Sigmoid colon (tissue), 7 donors: ENCODE measurements around the gene AFAP1. TPM values are rescaled to one million over a fixed set of nuclear protein-coding genes. Genes with fewer than 3 reads are reported as not detected.

Experiments
- DNase-seq: peaks from one replicate; pipeline ENCODE4 v3.0.0-alpha.2; 2019
- H3K27ac ChIP-seq, 4 donors: fragments of 200-600 bp; sonication (generic); one replicate each; pipeline ENCODE4 v1.5.1; 2016 to 2019; ENCODE audit warnings: mild to moderate bottlenecking in 1 of 4
- H3K27me3 ChIP-seq, 3 donors: fragments of 200-600 bp; sonication (generic); one replicate each; pipeline ENCODE4 v1.5.1; 2019; ENCODE audit warnings: mild to moderate bottlenecking in 1 of 3
- H3K36me3 ChIP-seq, 4 donors: fragments of 200-600 bp; sonication (generic); one replicate each; pipeline ENCODE4 v1.5.1; 2016 to 2019
- H3K4me1 ChIP-seq, 4 donors: fragments of 200-600 bp; sonication (generic); one replicate each; pipeline ENCODE4 v1.5.1; 2017 to 2019
- H3K4me3 ChIP-seq, 4 donors: fragments of 200-600 bp; sonication (generic); one replicate each; pipeline ENCODE4 v1.5.1; 2017 to 2019; ENCODE audit warnings: mild to moderate bottlenecking in 2 of 4, moderate library complexity in 1 of 4
- H3K9me3 ChIP-seq, 4 donors: fragments of 200-600 bp in 3 of 4; sonication (generic) in 3 of 4; one replicate each; pipeline versions ENCODE4 v1.5.1 to v1.6.1; 2013 to 2019
- EP300 ChIP-seq, 4 donors: sonication (generic); formaldehyde crosslinking; IDR thresholded peaks; one replicate each; pipeline ENCODE4 v1.6.1; 2017; ENCODE audit warnings: antibody characterized with exemption in 4 of 4
- POLR2A ChIP-seq, 2 donors: fragments of 450-650 bp; IDR thresholded peaks; one replicate each; pipeline ENCODE4 v1.6.1; 2016; ENCODE audit warnings: antibody characterized with exemption in 2 of 2, mild to moderate bottlenecking in 2 of 2, moderate library complexity in 2 of 2
- POLR2AphosphoS5 ChIP-seq, 4 donors: sonication (generic); formaldehyde crosslinking; IDR thresholded peaks; one replicate each; pipeline ENCODE4 v1.6.1; 2017; ENCODE audit warnings: antibody characterized with exemption in 4 of 4
- WGBS, 2 donors: extraction: QIAGEN DNeasy Blood & Tissue Kit; methylation state at CpG; one replicate each; pipeline ENCODE4 v1.1.7; 2013; 5-methylcytosine and 5-hydroxymethylcytosine counted together
- intact Hi-C: fragments of 100-400 bp; cut with DNase I; formaldehyde crosslinking; loops from one replicate; pipeline ENCODE4 v1.15.1; 2023
- polyA plus RNA-seq, 3 donors: library from polyadenylated mRNA; stranded (reverse); fragments of 200-250 nt; gene quantifications; one replicate each; pipeline ENCODE4 v1.2.3, GENCODE V29; 2013
- total RNA-seq, 4 donors: library from RNA; depleted of rRNA; stranded (reverse); fragments of >200 nt; gene quantifications; one replicate each; pipeline ENCODE4 v1.1.0, GENCODE V29; 2016
- TF ChIP-seq, protein P1 (sequence below), 4 experiments: fragments of 450-650 bp in 3 of 4; fragments of 200-600 bp in 1 of 4; IDR thresholded peaks; one replicate each; pipeline ENCODE4 v1.5.1; 2016 to 2019; ENCODE audit warnings: antibody characterized with exemption in 4 of 4, mild to moderate bottlenecking in 3 of 4, moderate library complexity in 2 of 4
- donor health status: healthy with polysubstance abuse.
- donor health status: Bipolar disorder and iron deficiency.
- donor health status: healthy.

Gene AFAP1
- total and polyA plus RNA-seq, 7 donors, result 7.6 to 51.3 (median 24.0) TPM

DNA sequence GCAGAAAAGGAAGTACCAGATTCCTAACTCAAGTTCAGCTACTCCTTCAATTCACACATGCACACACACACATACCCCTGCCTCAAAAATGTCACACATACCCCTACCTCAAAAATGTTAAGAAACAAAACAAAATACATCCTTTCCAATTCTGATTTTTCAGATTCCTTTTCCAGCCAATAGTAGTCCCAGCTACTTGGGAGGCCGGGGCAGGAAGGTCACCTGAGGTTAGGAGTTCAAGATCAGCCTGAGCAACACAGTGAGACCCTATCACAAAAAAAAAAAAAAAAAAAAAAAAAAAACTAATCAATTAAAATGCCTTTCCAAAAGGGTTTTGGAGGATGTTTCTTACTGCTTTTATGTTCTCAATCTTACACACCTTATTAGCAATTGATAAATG is 138.0 kb downstream of the AFAP1 start:
- TF ChIP-seq, protein P1, sequence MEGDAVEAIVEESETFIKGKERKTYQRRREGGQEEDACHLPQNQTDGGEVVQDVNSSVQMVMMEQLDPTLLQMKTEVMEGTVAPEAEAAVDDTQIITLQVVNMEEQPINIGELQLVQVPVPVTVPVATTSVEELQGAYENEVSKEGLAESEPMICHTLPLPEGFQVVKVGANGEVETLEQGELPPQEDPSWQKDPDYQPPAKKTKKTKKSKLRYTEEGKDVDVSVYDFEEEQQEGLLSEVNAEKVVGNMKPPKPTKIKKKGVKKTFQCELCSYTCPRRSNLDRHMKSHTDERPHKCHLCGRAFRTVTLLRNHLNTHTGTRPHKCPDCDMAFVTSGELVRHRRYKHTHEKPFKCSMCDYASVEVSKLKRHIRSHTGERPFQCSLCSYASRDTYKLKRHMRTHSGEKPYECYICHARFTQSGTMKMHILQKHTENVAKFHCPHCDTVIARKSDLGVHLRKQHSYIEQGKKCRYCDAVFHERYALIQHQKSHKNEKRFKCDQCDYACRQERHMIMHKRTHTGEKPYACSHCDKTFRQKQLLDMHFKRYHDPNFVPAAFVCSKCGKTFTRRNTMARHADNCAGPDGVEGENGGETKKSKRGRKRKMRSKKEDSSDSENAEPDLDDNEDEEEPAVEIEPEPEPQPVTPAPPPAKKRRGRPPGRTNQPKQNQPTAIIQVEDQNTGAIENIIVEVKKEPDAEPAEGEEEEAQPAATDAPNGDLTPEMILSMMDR (IDR thresholded peaks at IDR 0.05), result no peak
- TF ChIP-seq POLR2A (IDR thresholded peaks at IDR 0.05), result no peak
- TF ChIP-seq POLR2AphosphoS5 (IDR thresholded peaks at IDR 0.05), result no peak
- TF ChIP-seq EP300 (IDR thresholded peaks at IDR 0.05), result no peak
- peak overlapping the region in 2 of 4 donors; percentile 46 to 57 for H3K27ac ChIP-seq
- intact Hi-C loops, result no loop called here
- DNase-seq, result peak; percentile 55
- no peaks in the 10 kb centered on the region for H3K9me3 ChIP-seq
- no peaks in the 10 kb centered on the region for H3K27me3 ChIP-seq
- H3K4me1 ChIP-seq, result peaks cover 0 to 43% (median 37%) of the 10 kb centered on the region in 4 donors
- 30 to 65% methylated on average over 1 of the region's 1 CpG for WGBS, 2 donors
- H3K4me3 ChIP-seq, result no peak overlapping the region
- peaks cover 10 to 45% (median 24%) of the 10 kb centered on the region in 4 donors for H3K36me3 ChIP-seq

DNA sequence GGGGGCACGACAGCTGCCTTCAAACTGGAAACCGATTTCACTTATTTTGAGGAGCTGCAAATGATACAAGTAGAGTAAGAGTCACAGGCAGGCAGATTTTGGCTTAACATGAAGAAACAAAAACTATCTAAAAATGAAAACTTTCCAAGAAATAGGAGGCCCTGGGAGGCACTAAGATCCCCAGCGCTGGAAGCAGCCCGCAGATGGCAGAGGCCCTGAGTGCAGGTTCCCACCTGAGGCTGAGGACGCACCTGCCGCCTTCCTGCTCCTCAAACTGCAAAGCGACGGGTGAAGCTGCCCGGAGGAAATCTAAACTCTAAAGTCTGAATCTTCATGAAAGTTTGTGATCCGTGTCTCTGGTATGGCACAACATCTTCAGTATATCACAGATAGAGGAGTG is 138.7 kb downstream of the AFAP1 start:
- 93 to 95% methylated on average over 10 of the region's 10 CpGs for WGBS, 2 donors
- intact Hi-C loops, result no loop called here
- H3K4me3 ChIP-seq, result no peak overlapping the region
- DNase-seq, result peak; percentile 45
- H3K36me3 ChIP-seq, result peaks cover 10 to 50% (median 24%) of the 10 kb centered on the region in 4 donors
- peaks cover 0 to 37% (median 30%) of the 10 kb centered on the region in 4 donors for H3K4me1 ChIP-seq
- no peak overlapping the region for H3K27ac ChIP-seq
- no peaks in the 10 kb centered on the region for H3K9me3 ChIP-seq
- no peaks in the 10 kb centered on the region for H3K27me3 ChIP-seq
- TF ChIP-seq POLR2A (IDR thresholded peaks at IDR 0.05) (no peak), POLR2AphosphoS5 (IDR thresholded peaks at IDR 0.05) (no peak), EP300 (IDR thresholded peaks at IDR 0.05) (no peak)
- TF ChIP-seq, protein P1 (IDR thresholded peaks at IDR 0.05), result no peak

GRCh38 chr4:7800410-7800809 is 139.3 kb downstream of the AFAP1 start:
- H3K36me3 ChIP-seq, result peaks cover 10 to 56% (median 24%) of the 10 kb centered on the region in 4 donors
- TF ChIP-seq POLR2A (IDR thresholded peaks at IDR 0.05), result no peak
- TF ChIP-seq EP300 (IDR thresholded peaks at IDR 0.05), result no peak
- TF ChIP-seq, protein P1 (IDR thresholded peaks at IDR 0.05), result no peak
- TF ChIP-seq POLR2AphosphoS5 (IDR thresholded peaks at IDR 0.05), result no peak
- H3K27ac ChIP-seq, result no peak overlapping the region
- no peak overlapping the region for H3K4me3 ChIP-seq
- H3K27me3 ChIP-seq, result no peaks in the 10 kb centered on the region
- peaks cover 0 to 31% (median 24%) of the 10 kb centered on the region in 4 donors for H3K4me1 ChIP-seq
- H3K9me3 ChIP-seq, result no peaks in the 10 kb centered on the region
- intact Hi-C loops, result no loop called here
- no peak for DNase-seq
- 93 to 95% methylated on average over 22 of the region's 22 CpGs for WGBS, 2 donors

DNA sequence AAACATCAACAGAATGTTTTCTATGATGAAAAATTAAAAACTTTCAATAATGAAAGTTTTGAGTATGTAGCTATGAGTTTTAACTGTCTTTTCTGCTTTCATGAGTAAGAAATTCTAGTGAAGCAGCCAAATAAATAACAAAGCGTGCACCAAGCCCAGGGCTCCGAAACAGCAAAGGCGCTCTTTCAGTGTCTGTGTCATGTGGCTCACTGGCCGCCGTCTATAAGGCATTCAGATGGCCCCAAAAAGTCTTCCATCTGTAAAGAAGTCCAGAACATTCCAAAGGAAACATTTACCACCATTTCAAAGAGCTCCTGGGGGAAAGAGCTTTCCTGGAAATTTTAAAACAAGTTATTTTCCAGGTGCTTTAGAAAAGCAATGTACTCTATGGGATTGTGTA is 139.9 kb downstream of the AFAP1 start:
- Histone ChIP-seq H3K9me3 (no peaks in the 10 kb centered on the region), H3K4me3 (no peak overlapping the region), H3K27ac (peak overlapping the region in 1 of 4 donors; percentile 41), H3K36me3 (peaks cover 10 to 56% (median 24%) of the 10 kb centered on the region in 4 donors), H3K27me3 (no peaks in the 10 kb centered on the region), H3K4me1 (peaks cover 0 to 24% (median 18%) of the 10 kb centered on the region in 4 donors)
- 96% methylated on average over 5 of the region's 5 CpGs for WGBS, 2 donors
- no peak for DNase-seq
- TF ChIP-seq POLR2A (IDR thresholded peaks at IDR 0.05) (no peak), EP300 (IDR thresholded peaks at IDR 0.05) (no peak), POLR2AphosphoS5 (IDR thresholded peaks at IDR 0.05) (no peak)
- TF ChIP-seq, protein P1 (IDR thresholded peaks at IDR 0.05), result no peak
- intact Hi-C loops, result no loop called here

DNA sequence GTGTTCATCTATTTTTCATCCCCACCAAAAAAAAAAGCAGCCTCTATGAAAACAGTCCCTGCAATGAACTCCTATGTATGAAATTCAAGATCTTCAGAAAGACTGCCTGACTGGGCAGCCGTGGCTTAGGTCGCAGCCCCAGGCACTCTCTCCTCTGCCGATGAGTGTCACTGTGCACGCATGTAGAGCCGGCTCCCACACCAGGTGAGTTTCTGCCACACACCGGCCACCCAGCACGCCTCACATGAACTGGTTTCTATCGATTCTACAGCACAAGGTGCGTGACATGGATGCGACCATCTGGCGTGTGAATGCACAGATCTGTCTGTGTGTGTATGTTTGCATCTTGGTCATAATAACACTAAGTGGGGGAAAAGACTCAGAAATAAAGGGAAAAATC is 140.4 kb downstream of the AFAP1 start:
- Histone ChIP-seq H3K4me1 (peaks cover 0 to 20% (median 13%) of the 10 kb centered on the region in 4 donors), H3K27me3 (no peaks in the 10 kb centered on the region), H3K27ac (peak overlapping the region in 3 of 4 donors; percentile 3 to 57 (median 41)), H3K36me3 (peaks cover 10 to 56% (median 24%) of the 10 kb centered on the region in 4 donors), H3K9me3 (no peaks in the 10 kb centered on the region), H3K4me3 (no peak overlapping the region)
- TF ChIP-seq, protein P1 (IDR thresholded peaks at IDR 0.05), result no peak
- TF ChIP-seq POLR2AphosphoS5 (IDR thresholded peaks at IDR 0.05), result no peak
- TF ChIP-seq POLR2A (IDR thresholded peaks at IDR 0.05), result no peak
- no peak for TF ChIP-seq EP300 (IDR thresholded peaks at IDR 0.05)
- intact Hi-C loops, result no loop called here
- DNase-seq, result no peak
- 97% methylated on average over 11 of the region's 11 CpGs for WGBS, 2 donors
